ENCODE measurements around the gene LGALS4. TPM values are rescaled to one million over a fixed set of nuclear protein-coding genes. Genes with fewer than 3 reads are reported as not detected.

Gene LGALS4
- total and polyA plus RNA-seq, 9 of the 15 experiments (the other 6 are each of a cell fraction or from before 2014, with no cell fraction given) = 0.08 to 1.1 (median 0.30) TPM; not detected in 3

GRCh38 chr19:38852231-38853044 lies 39.7 kb upstream of the LGALS4 start (continued):
- TF ChIP-seq CHAMP1 (IDR thresholded peaks at IDR 0.05) (no peak), MAFK (IDR thresholded peaks at IDR 0.05; ENCODE audit: low read length) (no peak), PRPF4 (IDR thresholded peaks at IDR 0.05; ENCODE audit: insufficient read depth, low read depth, low read length, poor library complexity, severe bottlenecking) (no peak), FIP1L1 (IDR thresholded peaks at IDR 0.05; ENCODE audit: low read depth, low read length, poor library complexity, severe bottlenecking) (no peak), ZC3H11A (IDR thresholded peaks at IDR 0.05; ENCODE audit: low read depth, low read length) (no peak), IRF1 (CRISPR knock-in tag; IDR thresholded peaks at IDR 0.05; ENCODE audit: borderline replicate concordance) (no peak), RFX5 (IDR thresholded peaks at IDR 0.05; ENCODE audit: low read depth, low read length) (no peak), NFYB (IDR thresholded peaks at IDR 0.05; ENCODE audit: extremely low read depth, insufficient read length) (no peak), RBM25 (IDR thresholded peaks at IDR 0.05; ENCODE audit: low read depth, low read length, severe bottlenecking) (no peak), ZNF609 (CRISPR knock-in tag; IDR thresholded peaks at IDR 0.05; ENCODE audit: borderline replicate concordance) (no peak), MCM5 (IDR thresholded peaks at IDR 0.05; ENCODE audit: low read depth) (no peak), USF1 (CRISPR knock-in tag; IDR thresholded peaks at IDR 0.05) (peak; percentile 7; the same call in 1 of the 2 replicates), UBTF (IDR thresholded peaks at IDR 0.05; ENCODE audit: borderline replicate concordance in 1 of 2, low read depth in 2 of 2, low read length in 2 of 2) (0 out of 4 replicates have a peak, but pooled peaks have one; percentile 22 to 26), THRAP3 (IDR thresholded peaks at IDR 0.05; ENCODE audit: borderline replicate concordance) (no peak)
